Measurements from ENCODE around the gene FAM83B. TPM values are rescaled to one million over a fixed set of nuclear protein-coding genes. Genes with fewer than 3 reads are reported as not detected.

Gene FAM83B
- total and polyA plus RNA-seq, 7 donors = 0.04 to 1.7 (median 0.47) TPM

DNA sequence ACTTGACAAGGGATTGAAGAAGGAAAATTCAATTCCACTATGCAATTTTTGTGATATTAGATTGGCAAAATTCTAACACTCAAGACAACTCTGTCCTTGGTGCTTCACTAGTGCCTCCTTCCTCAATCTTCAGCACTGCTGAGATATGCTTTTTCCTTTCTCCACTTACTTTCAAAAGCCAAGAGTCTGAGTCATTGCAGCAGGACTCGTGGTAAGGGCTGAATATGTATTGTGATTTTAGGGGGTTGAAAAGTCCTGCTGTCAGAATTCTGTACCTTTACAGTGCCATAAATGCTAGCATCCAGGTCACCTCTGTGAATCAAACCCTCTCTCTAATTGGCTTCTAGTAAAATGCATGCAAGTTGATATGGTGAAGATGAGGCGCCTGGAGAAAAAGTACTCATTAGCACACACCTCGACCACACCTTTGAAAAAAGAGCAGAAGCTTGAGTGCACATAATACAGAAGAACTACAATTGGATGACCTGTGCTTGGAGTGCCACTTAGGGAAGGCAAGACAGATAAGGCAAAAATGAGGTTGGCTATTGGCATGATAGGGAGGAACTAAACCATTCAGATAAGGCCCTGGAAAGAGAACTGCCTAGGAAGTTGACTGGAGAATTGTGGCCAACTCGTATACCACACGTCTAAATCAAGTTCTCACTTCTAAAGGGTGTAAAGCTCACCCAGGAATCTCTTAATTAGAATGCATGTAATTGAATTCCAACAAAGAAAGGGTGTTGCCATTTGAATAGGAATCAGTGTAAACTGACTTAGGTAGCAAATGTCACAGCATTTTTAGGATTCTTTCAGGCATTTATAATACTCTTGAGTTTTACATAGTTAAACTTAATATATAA, 43.6 kb upstream of the FAM83B start:
- ATAC-seq (peak in 3 of 4 donors; percentile 38 to 57 (median 51)), DNase-seq (no peak)
- Histone ChIP-seq H3K4me3 (no peak overlapping the region), H3K27me3 (ENCODE audit: insufficient read depth in 3 of 3, low read length in 2 of 3) (no peaks in the 10 kb centered on the region), H3K4me1 (no peaks in the 10 kb centered on the region), H3K27ac (no peak overlapping the region), H3K36me3 (ENCODE audit: insufficient read depth in 1 of 2, low read depth in 1 of 2) (no peaks in the 10 kb centered on the region), H3K9me3 (no peaks in the 10 kb centered on the region)
- WGBS, 3 donors = 61 to 72% (median 65%) methylated on average over 5 of the region's 5 CpGs
- TF ChIP-seq, protein P1, sequence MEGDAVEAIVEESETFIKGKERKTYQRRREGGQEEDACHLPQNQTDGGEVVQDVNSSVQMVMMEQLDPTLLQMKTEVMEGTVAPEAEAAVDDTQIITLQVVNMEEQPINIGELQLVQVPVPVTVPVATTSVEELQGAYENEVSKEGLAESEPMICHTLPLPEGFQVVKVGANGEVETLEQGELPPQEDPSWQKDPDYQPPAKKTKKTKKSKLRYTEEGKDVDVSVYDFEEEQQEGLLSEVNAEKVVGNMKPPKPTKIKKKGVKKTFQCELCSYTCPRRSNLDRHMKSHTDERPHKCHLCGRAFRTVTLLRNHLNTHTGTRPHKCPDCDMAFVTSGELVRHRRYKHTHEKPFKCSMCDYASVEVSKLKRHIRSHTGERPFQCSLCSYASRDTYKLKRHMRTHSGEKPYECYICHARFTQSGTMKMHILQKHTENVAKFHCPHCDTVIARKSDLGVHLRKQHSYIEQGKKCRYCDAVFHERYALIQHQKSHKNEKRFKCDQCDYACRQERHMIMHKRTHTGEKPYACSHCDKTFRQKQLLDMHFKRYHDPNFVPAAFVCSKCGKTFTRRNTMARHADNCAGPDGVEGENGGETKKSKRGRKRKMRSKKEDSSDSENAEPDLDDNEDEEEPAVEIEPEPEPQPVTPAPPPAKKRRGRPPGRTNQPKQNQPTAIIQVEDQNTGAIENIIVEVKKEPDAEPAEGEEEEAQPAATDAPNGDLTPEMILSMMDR (IDR thresholded peaks at IDR 0.05) = no peak
- intact Hi-C loops (cut with DNase I) = no loop called here

DNA sequence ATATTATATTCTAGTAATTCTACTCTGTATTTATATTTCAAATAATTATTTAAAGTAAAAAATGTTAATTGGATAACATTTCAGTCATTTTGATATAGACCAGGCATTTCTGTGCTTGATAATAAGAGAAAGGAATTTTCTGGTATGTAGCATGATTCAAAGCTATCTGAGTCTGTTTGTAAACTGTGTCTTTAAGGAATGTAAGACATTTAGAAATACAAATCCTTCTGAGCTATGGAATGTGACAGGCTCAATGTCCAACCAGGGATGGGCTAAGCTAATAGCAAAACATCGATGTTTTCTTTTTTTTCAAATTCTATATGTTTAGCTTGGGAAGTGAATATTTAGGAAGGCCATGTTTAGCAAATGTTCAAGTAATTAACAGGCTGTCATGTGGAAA, 41.5 kb upstream of the FAM83B start:
- H3K9me3 ChIP-seq = no peaks in the 10 kb centered on the region
- TF ChIP-seq, protein P1 (IDR thresholded peaks at IDR 0.05) = no peak
- H3K36me3 ChIP-seq (ENCODE audit: insufficient read depth in 1 of 2, low read depth in 1 of 2) = no peaks in the 10 kb centered on the region
- no peaks in the 10 kb centered on the region for H3K27me3 ChIP-seq (ENCODE audit: insufficient read depth in 3 of 3, low read length in 2 of 3)
- intact Hi-C loops (cut with DNase I) = no loop called here
- no peak overlapping the region for H3K27ac ChIP-seq
- H3K4me1 ChIP-seq = no peaks in the 10 kb centered on the region
- no peak for ATAC-seq
- no peak overlapping the region for H3K4me3 ChIP-seq
- 8 to 32% (median 16%) methylated on average over 1 of the region's 1 CpG for WGBS, 3 donors
- no peak for DNase-seq

DNA sequence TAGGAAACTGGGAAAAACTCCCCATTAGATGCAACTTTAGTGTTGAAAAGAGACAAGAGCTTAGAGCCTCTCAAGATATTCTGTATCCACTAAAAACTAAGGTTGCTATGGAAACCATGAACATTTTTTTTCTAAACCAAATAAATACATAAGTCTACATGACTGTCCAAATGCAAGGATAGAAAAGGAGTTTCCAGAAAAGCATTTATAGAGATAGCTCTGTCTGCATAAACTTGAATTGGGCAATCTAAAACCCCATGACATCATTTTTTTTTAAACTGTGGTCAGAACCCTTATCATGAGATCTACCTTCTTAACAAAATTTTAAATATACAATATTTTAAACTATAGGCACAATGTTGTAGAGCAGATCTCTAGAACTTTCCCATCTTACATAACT, 36.4 kb upstream of the FAM83B start:
- H3K9me3 ChIP-seq = no peaks in the 10 kb centered on the region
- no peaks in the 10 kb centered on the region for H3K36me3 ChIP-seq (ENCODE audit: insufficient read depth in 1 of 2, low read depth in 1 of 2)
- no peaks in the 10 kb centered on the region for H3K27me3 ChIP-seq (ENCODE audit: insufficient read depth in 3 of 3, low read length in 2 of 3)
- no peak for ATAC-seq
- TF ChIP-seq, protein P1 (IDR thresholded peaks at IDR 0.05) = no peak
- no peak for DNase-seq
- no peak overlapping the region for H3K4me3 ChIP-seq
- intact Hi-C loops (cut with DNase I) = no loop called here
- no peaks in the 10 kb centered on the region for H3K4me1 ChIP-seq
- no peak overlapping the region for H3K27ac ChIP-seq

DNA sequence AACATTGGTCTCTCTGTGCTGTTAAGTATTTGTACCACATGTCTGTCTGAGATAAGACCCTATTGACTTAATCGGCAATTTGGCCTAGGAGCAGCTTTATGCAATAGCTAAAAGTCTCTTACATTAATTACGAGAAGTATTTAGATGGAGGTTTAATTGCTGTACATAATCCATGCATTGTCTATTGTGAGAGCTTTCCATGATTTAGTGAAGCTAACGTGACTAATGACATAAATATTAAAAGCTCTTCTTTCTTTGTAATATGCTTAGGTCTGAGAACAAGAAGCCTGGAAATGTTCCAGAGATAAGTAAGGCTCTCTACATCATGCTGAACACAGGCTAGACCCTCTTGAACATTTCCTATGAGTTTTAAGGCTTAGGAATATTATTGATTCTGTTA, 32.7 kb upstream of the FAM83B start:
- Histone ChIP-seq H3K27ac (no peak overlapping the region), H3K9me3 (no peaks in the 10 kb centered on the region), H3K36me3 (ENCODE audit: insufficient read depth in 1 of 2, low read depth in 1 of 2) (no peaks in the 10 kb centered on the region), H3K4me3 (no peak overlapping the region), H3K4me1 (no peaks in the 10 kb centered on the region), H3K27me3 (ENCODE audit: insufficient read depth in 3 of 3, low read length in 2 of 3) (no peaks in the 10 kb centered on the region)
- 82 to 85% (median 83%) methylated on average over 3 of the region's 3 CpGs for WGBS, 3 donors
- intact Hi-C loops (cut with DNase I) = no loop called here
- TF ChIP-seq, protein P1 (IDR thresholded peaks at IDR 0.05) = no peak
- ATAC-seq (no peak), DNase-seq (no peak)

DNA sequence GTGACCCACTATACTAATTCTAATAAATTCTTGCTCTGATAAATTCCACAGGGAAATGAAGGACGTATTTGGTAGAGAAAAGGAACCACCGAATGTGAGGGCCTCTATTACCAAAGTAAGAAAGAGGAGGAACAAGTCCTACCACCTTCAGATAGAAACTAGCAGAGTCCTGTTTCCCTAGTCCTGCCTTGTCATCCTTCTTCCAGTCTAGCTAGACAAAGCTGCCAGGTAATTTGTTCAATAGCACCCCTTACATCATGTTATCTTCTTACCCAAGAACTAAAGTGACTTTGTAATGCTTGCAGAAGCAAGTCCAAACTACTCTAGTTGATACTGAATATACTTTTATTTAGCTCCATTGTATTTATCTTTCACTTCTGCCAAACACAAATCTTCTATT, 29.3 kb upstream of the FAM83B start:
- no peaks in the 10 kb centered on the region for H3K36me3 ChIP-seq (ENCODE audit: insufficient read depth in 1 of 2, low read depth in 1 of 2)
- DNase-seq = no peak
- H3K27ac ChIP-seq = no peak overlapping the region
- H3K27me3 ChIP-seq (ENCODE audit: insufficient read depth in 3 of 3, low read length in 2 of 3) = no peaks in the 10 kb centered on the region
- intact Hi-C loops (cut with DNase I) = no loop called here
- TF ChIP-seq, protein P1 (IDR thresholded peaks at IDR 0.05) = no peak
- no peaks in the 10 kb centered on the region for H3K9me3 ChIP-seq
- no peak overlapping the region for H3K4me3 ChIP-seq
- WGBS, 3 donors = 76 to 83% (median 82%) methylated on average over 2 of the region's 2 CpGs
- no peaks in the 10 kb centered on the region for H3K4me1 ChIP-seq
- ATAC-seq = no peak
